Subcutaneous abdominal adipose tissue (tissue), 5 donors: ENCODE data around the gene BNC2.

Experiments
- H3K27ac ChIP-seq: one replicate; pipeline ENCODE4 v1.7.0; 2013; ENCODE audit warnings: low read depth, mild to moderate bottlenecking, inconsistent platforms, low read length, moderate library complexity
- H3K27me3 ChIP-seq, 5 donors: one replicate each; pipeline ENCODE4 v1.7.0; 2013; ENCODE audit warnings: low read length in 5 of 5, inconsistent platforms in 1 of 5; ENCODE audit not compliant: control insufficient read depth in 5 of 5, insufficient read depth in 4 of 5
- H3K36me3 ChIP-seq, 5 donors: one replicate each; pipeline ENCODE4 v1.7.0; 2013; ENCODE audit warnings: low read length in 5 of 5; ENCODE audit not compliant: control insufficient read depth in 5 of 5, insufficient read depth in 5 of 5
- H3K4me1 ChIP-seq, 5 donors: one replicate each; pipeline ENCODE4 v1.7.0; 2013; ENCODE audit warnings: low read length in 5 of 5, mild to moderate bottlenecking in 3 of 5, moderate library complexity in 1 of 5; ENCODE audit not compliant: control insufficient read depth in 5 of 5, insufficient read depth in 5 of 5
- H3K4me3 ChIP-seq, 5 donors: one replicate each; pipeline ENCODE4 v1.7.0; 2013; ENCODE audit warnings: low read length in 5 of 5, low read depth in 1 of 5
- H3K9ac ChIP-seq, 5 donors: one replicate each; pipeline ENCODE4 v1.7.0; 2013; ENCODE audit warnings: low read length in 5 of 5, mild to moderate bottlenecking in 4 of 5, moderate library complexity in 3 of 5
- H3K9me3 ChIP-seq, 5 donors: one replicate each; pipeline ENCODE4 v1.7.0; 2013; ENCODE audit warnings: low read length in 5 of 5; ENCODE audit not compliant: control insufficient read depth in 5 of 5
- donor health status: healthy.
- donor health status: healthy.
- donor health status: healthy.
- donor health status: healthy.
- donor health status: healthy.

BNC2 gene

GRCh38 chr9:16628413-16628812 lies 242.1 kb downstream of the BNC2 start:
- Histone ChIP-seq H3K4me3 (peak overlapping the region in 1 of 5 donors; percentile 37), H3K27ac (no peak overlapping the region), H3K9ac (no peak overlapping the region), H3K27me3 (no peaks in the 10 kb centered on the region), H3K9me3 (no peaks in the 10 kb centered on the region), H3K4me1 (peaks cover 0 to 29% (median 26%) of the 10 kb centered on the region in 5 donors), H3K36me3 (no peaks in the 10 kb centered on the region)

GRCh38 chr9:16627967-16628366 lies 242.5 kb downstream of the BNC2 start:
- Histone ChIP-seq H3K4me1 (peaks cover 0 to 29% (median 26%) of the 10 kb centered on the region in 5 donors), H3K9me3 (no peaks in the 10 kb centered on the region), H3K36me3 (no peaks in the 10 kb centered on the region), H3K27me3 (no peaks in the 10 kb centered on the region), H3K27ac (no peak overlapping the region), H3K4me3 (no peak overlapping the region), H3K9ac (no peak overlapping the region)

GRCh38 chr9:16627521-16627920 lies 242.9 kb downstream of the BNC2 start:
- no peaks in the 10 kb centered on the region for H3K36me3 ChIP-seq
- H3K4me1 ChIP-seq, result peaks cover 0 to 29% (median 26%) of the 10 kb centered on the region in 5 donors
- H3K9me3 ChIP-seq, result no peaks in the 10 kb centered on the region
- no peak overlapping the region for H3K27ac ChIP-seq
- no peak overlapping the region for H3K4me3 ChIP-seq
- H3K27me3 ChIP-seq, result no peaks in the 10 kb centered on the region
- H3K9ac ChIP-seq, result no peak overlapping the region

DNA sequence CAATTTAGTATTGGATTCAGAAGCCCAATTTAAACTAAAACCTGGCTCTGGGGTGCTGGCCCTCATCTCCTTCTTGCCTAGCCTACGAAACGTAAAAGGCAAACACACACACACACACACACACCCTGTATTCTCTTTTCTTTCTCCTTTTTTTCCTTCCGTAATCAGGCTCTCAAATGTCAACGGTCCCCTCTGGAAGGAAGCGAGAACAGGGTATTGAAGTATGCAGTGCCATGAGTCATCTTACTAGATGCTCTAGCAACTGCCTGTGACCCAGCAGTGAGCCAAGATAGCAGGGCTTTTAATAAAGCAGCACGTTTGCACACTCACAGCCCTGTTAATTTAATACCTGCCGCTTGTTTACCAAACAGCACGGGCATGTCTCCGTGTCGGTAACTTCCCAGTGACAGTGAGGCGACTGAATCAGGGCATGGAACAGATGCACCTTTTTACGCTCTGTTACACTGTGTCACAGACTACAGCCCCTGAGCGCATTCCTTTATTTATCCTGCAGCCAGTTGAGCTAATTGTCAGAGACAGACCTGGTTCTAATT lies 243.8 kb downstream of the BNC2 start:
- Histone ChIP-seq H3K27ac (no peak overlapping the region), H3K27me3 (no peaks in the 10 kb centered on the region), H3K36me3 (no peaks in the 10 kb centered on the region), H3K9me3 (no peaks in the 10 kb centered on the region), H3K4me3 (no peak overlapping the region), H3K9ac (no peak overlapping the region), H3K4me1 (peaks cover 0 to 29% (median 26%) of the 10 kb centered on the region in 5 donors)

- Histone ChIP-seq H3K9ac (no peak overlapping the region), H3K36me3 (no peaks in the 10 kb centered on the region), H3K9me3 (no peaks in the 10 kb centered on the region), H3K27me3 (no peaks in the 10 kb centered on the region), H3K4me3 (no peak overlapping the region), H3K27ac (no peak overlapping the region), H3K4me1 (peaks cover 0 to 29% (median 26%) of the 10 kb centered on the region in 5 donors)
Observed at GRCh38 chr9:16625811-16626210, 244.7 kb downstream of the BNC2 start.

- Histone ChIP-seq H3K27ac (no peak overlapping the region), H3K4me1 (peaks cover 0 to 29% (median 26%) of the 10 kb centered on the region in 5 donors), H3K9me3 (no peaks in the 10 kb centered on the region), H3K27me3 (no peaks in the 10 kb centered on the region), H3K36me3 (no peaks in the 10 kb centered on the region), H3K4me3 (peak overlapping the region in 1 of 5 donors; percentile 16), H3K9ac (no peak overlapping the region)
Observed at GRCh38 chr9:16625161-16625631, 245.3 kb downstream of the BNC2 start.

DNA sequence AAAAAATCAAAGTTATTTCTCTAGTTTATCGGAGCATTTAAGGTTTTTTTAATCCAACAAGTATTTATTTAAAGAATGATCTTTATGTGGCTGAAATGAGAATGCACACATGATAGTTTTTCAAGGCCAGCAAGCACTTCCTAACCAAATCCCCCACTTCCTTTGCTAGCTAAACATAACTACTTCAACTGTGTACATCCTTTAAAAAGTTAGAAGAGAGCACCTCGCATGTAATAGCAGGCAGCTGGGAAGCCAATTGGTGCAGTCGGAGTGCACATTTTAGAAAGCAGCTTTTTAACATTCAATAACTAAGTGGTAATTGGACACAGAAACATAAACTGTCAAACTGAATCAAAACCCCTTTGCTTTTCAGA lies 245.7 kb downstream of the BNC2 start:
- no peak overlapping the region for H3K4me3 ChIP-seq
- H3K27me3 ChIP-seq, result no peaks in the 10 kb centered on the region
- no peak overlapping the region for H3K9ac ChIP-seq
- no peaks in the 10 kb centered on the region for H3K9me3 ChIP-seq
- H3K27ac ChIP-seq, result no peak overlapping the region
- no peaks in the 10 kb centered on the region for H3K36me3 ChIP-seq
- peaks cover 0 to 29% (median 26%) of the 10 kb centered on the region in 5 donors for H3K4me1 ChIP-seq

DNA sequence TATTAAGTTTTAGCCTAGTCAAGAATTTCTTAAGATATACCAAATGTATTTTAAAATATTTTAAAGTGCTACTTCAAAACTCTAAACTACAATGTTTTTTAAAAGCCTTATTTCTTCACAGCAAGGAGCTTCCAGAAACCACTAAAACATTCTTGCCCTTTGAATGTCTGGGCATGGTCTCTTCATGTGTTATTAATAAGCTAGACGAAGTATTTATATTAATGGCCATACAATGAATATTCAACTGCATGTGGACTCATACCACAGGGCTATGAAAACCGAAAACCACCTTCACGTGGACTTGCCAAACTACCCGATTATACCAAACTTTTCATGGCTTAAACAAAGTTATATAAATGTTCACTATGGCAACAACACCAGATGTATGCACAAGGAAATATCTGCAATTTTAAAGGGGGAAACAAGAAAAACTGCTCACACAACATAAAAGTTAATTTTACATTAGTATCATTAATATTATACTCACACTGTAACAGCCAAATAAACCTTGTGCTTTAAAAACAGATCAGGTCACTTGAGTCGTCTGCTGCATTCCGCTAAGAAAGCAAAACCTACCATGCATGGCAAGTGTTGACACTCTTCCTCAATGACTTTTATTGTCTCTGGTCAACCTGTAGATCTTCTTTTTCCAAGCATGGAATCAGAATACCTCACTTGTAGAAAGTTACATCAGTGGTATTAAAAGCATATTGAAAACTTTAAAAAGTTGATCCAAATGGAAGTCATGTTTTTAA lies 246.3 kb downstream of the BNC2 start:
- H3K36me3 ChIP-seq, result no peaks in the 10 kb centered on the region
- no peak overlapping the region for H3K27ac ChIP-seq
- no peak overlapping the region for H3K9ac ChIP-seq
- H3K27me3 ChIP-seq, result no peaks in the 10 kb centered on the region
- H3K4me1 ChIP-seq, result peaks cover 0 to 29% (median 26%) of the 10 kb centered on the region in 5 donors
- H3K9me3 ChIP-seq, result no peaks in the 10 kb centered on the region
- no peak overlapping the region for H3K4me3 ChIP-seq

DNA sequence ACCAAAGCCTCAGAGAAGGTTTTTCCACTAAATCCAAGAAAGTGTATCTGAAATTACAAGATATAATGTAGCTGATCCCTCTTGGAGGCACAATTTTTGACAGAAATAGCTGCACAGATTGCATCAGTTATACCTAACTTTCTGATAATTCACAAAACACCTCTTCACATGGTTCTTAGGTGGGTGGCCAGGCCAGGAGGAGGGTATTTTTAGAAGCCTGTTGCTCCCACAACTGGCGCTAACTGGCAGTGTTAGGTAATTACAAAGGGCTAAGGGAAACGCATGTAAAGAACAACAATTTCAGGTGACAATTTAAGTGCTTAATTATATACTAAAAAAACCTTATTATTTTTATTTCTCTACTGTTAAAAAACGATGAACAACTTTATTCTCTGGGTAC lies 247.9 kb downstream of the BNC2 start:
- Histone ChIP-seq H3K27me3 (no peaks in the 10 kb centered on the region), H3K4me3 (no peak overlapping the region), H3K27ac (no peak overlapping the region), H3K9me3 (no peaks in the 10 kb centered on the region), H3K4me1 (peaks cover 0 to 26% (median 21%) of the 10 kb centered on the region in 5 donors), H3K36me3 (no peaks in the 10 kb centered on the region), H3K9ac (no peak overlapping the region)

DNA sequence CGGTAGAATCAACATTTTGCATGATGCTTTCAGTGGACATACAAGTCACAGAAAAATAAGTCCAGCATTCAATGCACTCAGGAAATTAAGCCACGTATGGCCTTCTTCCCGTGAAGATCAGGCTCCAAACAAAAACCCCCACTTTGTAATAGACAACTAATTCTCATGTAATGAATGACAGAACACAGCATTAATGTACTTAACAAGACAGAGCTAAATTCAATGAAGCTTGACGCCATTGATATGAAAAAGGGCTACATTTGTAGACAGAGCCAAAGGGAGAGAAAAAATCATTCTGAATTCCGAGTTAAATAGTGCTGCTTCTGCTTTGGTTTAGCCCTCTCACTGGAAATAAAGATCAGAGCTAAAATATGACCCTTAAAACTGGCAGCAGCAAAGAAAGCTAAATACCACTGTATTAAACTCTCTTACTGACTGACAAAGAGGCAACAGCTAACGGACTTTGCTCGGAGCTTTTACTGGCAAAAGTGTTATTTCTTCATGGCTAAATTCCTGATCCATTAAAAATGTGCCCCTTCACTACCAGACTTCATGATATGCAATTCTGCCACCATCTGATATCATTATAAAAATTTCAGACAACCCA lies 250.5 kb downstream of the BNC2 start:
- Histone ChIP-seq H3K27me3 (no peaks in the 10 kb centered on the region), H3K27ac (no peak overlapping the region), H3K4me3 (no peak overlapping the region), H3K9ac (no peak overlapping the region), H3K36me3 (no peaks in the 10 kb centered on the region), H3K4me1 (peaks cover 0 to 7% (median 4%) of the 10 kb centered on the region in 5 donors), H3K9me3 (no peaks in the 10 kb centered on the region)
